Prostate gland (tissue), 2 donors: ENCODE measurements around the gene EIF2D.

Source experiments
- POLR2A ChIP-seq: fragments of 450-650 bp; IDR thresholded peaks from one replicate; pipeline ENCODE4 v1.6.1; 2016; ENCODE audit warnings: antibody characterized with exemption, mild to moderate bottlenecking
- POLR2AphosphoS5 ChIP-seq: sonication (generic); formaldehyde crosslinking; IDR thresholded peaks from one replicate; pipeline ENCODE4 v1.6.1; 2017; ENCODE audit warnings: antibody characterized with exemption
- TF ChIP-seq, protein P1 (sequence below), 4 experiments: fragments of 200-600 bp in 2 of 4; fragments of 450-650 bp in 2 of 4; sonication (generic) in 2 of 4; IDR thresholded peaks; 1 replicate in 3 of 4; 2 replicates in 1 of 4; pipeline ENCODE4 v1.5.1; 2016 to 2019; ENCODE audit warnings: antibody characterized with exemption in 4 of 4, mild to moderate bottlenecking in 2 of 4, moderate library complexity in 2 of 4

DNA sequence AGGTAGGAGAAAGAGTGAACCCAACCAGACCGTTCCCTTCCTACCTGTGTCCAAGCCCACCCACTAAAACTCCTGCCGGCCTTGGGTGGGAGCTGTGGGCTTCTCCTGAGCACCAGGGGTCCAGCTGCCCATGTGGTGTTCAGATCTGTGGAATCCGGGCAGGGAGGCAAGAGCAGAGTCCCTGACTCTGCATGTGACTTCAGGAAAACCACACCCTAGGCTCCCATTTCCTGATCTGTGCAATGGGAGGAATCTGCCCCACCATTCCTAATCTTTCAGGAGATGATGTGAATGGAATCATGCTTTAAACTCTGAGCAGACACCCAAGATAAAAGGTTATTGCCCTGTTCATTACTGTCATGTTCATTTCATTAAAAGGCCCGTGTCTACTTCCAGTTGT is 27.6 kb downstream of the EIF2D start:
- TF ChIP-seq, protein P1, sequence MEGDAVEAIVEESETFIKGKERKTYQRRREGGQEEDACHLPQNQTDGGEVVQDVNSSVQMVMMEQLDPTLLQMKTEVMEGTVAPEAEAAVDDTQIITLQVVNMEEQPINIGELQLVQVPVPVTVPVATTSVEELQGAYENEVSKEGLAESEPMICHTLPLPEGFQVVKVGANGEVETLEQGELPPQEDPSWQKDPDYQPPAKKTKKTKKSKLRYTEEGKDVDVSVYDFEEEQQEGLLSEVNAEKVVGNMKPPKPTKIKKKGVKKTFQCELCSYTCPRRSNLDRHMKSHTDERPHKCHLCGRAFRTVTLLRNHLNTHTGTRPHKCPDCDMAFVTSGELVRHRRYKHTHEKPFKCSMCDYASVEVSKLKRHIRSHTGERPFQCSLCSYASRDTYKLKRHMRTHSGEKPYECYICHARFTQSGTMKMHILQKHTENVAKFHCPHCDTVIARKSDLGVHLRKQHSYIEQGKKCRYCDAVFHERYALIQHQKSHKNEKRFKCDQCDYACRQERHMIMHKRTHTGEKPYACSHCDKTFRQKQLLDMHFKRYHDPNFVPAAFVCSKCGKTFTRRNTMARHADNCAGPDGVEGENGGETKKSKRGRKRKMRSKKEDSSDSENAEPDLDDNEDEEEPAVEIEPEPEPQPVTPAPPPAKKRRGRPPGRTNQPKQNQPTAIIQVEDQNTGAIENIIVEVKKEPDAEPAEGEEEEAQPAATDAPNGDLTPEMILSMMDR (IDR thresholded peaks at IDR 0.05) = no peak
- TF ChIP-seq POLR2A = no peak
- no peak for TF ChIP-seq POLR2AphosphoS5
